ENCODE results near the gene SLITRK4.

The SLITRK4 gene, protein sequence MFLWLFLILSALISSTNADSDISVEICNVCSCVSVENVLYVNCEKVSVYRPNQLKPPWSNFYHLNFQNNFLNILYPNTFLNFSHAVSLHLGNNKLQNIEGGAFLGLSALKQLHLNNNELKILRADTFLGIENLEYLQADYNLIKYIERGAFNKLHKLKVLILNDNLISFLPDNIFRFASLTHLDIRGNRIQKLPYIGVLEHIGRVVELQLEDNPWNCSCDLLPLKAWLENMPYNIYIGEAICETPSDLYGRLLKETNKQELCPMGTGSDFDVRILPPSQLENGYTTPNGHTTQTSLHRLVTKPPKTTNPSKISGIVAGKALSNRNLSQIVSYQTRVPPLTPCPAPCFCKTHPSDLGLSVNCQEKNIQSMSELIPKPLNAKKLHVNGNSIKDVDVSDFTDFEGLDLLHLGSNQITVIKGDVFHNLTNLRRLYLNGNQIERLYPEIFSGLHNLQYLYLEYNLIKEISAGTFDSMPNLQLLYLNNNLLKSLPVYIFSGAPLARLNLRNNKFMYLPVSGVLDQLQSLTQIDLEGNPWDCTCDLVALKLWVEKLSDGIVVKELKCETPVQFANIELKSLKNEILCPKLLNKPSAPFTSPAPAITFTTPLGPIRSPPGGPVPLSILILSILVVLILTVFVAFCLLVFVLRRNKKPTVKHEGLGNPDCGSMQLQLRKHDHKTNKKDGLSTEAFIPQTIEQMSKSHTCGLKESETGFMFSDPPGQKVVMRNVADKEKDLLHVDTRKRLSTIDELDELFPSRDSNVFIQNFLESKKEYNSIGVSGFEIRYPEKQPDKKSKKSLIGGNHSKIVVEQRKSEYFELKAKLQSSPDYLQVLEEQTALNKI

DNA sequence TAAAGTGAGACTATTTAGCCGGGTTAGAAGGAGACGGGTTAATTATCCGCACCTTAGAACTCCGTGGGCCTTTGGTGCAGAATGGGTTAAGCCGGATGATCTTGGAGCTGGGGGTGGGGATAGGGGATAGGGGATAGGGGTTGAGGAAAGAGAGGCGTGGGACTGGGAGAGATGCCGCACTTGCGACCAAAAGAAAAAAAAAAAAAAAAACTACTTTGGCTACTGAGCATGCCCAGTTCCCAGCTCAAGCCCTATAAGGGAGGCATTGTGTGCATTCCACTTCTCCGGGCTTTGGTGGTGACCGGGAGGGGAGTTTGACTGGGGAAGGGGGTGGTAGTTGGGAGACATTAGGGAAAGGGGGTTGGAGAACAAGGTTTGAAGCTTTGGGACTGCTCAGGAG, at the start of gene SLITRK4:
SLITRK4 (minus strand) TSS at position 187 of the 400 bp plus-strand sequence. CDS start 4,993 bp downstream, outside the sequence.
- DNase-seq (ENCODE audit: low read depth, low spot score): no peak

DNA sequence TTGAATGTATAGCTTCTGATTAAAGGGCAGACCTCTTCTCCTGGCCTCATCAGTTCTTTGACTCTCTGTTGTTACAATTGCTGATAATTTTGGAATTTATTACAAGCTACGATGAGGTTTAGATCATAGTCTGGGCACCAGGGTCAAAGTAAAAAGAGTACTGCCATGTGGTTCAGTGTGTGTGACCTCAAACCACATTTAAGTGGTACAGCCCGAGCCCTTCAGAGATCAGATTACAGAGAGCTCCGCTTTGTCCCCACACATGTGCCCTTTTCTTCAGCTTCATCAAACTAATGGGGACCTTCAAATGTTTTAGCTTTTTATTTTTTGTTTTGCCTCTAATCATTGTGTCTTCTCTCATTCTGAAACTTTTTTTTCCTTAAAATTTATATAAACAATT, 47.6 kb upstream of the SLITRK4 start:
- no peak for DNase-seq (ENCODE audit: low read depth, low spot score)

DNA sequence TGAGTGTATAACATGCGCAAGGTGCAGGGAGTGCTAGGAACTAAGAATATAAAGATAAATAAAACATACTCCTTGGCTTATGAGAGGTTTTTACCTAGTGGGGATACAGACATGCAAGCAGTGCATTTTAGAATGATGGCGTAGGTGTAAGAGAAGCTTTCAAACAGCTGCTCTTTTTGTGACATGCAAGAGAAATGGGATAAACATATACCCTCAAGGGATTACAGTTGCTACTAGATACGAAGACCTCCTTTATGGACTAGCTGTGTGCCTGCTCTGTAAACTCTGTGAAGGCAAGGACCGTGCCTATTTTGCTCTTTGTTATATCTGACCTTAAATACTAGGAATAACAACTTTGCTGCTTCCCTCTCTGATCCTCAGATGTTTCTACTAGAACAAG, 39.0 kb upstream of the SLITRK4 start:
- no peak for DNase-seq (ENCODE audit: low read depth, low spot score)

DNA sequence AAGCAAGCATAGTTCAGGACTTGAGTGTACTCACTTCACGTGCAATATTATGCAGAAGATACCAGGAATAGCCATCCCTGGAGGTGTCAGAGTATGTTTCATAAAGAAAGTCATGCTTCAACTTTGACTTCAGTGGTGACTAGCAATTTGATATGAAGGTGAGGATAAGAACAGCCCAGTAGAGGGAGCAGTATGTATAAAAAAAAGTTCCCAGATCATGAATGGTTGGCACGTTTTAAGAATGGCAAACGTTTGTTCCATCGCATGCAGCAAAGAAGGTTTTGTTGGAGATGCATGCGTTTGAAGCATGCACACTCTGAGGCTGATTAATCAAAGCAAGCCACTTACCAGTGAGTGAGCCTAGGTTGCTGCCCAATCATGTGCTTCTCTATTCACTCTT, 33.5 kb upstream of the SLITRK4 start:
- DNase-seq (ENCODE audit: low read depth, low spot score): no peak

DNA sequence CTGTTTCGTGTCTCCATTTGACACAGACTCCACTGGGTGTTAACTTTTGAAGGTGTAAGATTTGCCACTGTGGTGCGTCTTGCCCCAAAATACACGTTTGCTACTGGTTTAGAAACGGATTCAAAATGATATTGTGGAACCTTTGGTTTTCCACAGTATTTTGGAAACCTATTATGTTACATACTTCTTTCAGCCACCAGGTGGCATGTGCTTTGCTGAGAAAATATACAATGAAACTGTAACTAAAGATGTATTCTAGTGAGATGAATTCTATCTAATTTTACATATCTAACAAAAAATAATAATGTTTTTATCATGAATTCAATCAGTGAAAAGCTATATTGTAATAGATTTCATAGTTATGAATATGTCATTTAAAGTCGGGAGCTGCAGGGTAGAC, 28.4 kb upstream of the SLITRK4 start:
- DNase-seq (ENCODE audit: low read depth, low spot score): peak; percentile 14

DNA sequence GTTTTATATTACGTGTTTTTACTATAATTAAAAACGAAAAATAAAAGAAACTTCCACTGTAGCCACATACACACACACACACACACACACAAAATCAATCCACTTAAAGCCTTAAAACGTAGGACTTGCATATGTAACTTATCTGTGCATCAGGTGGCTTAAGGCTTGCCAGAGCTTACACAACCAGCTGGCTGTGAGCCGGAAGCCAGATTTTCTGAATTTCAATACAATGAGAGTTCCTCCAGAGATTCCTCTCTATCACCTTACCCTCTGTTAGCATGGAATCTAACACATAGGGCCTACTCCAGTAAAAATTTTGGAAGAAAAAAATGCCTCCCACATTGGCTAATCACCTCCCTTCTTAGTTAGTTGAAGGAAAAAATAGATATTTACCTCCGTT, 27.9 kb upstream of the SLITRK4 start:
- no peak for DNase-seq (ENCODE audit: low read depth, low spot score)

DNA sequence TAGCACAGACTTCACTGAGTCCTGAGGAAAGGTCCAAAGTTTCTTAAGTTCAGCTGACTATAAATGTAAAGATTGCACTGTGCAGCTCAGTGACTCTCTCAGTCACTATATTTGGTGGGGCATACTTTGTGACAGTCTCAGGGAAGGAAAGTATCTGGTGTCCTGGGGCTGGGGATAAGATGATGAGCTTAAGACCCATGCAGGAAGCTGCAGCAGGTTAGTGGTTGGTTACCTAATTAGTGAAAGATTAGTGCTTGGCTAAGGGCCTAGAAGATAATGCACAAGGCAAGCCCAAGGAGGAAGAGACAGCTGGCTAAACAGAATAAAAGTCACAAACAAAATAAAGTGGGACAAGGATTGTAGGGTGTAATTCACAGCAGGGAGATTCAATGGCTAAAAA, 25.4 kb upstream of the SLITRK4 start:
- no peak for DNase-seq (ENCODE audit: low read depth, low spot score)

DNA sequence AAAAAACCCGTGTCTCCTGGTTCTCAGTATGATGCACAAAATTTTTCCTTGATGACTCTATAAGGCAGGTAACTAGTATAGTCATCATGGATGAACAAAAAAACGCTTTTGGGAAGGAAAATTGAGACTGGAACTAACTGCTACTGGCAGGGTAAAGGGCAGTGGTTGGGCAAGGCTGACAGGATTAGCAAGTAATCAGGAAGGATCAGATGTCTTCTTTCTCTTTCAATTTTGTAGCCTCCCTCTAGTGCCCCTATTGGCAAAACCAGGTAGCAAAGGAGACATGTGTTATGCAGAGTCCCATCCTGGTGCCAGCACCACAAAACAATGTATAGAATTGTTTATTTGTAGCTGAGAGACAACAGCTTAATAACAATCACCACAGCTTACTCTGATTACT, 12.8 kb upstream of the SLITRK4 start:
- no peak for DNase-seq (ENCODE audit: low read depth, low spot score)

DNA sequence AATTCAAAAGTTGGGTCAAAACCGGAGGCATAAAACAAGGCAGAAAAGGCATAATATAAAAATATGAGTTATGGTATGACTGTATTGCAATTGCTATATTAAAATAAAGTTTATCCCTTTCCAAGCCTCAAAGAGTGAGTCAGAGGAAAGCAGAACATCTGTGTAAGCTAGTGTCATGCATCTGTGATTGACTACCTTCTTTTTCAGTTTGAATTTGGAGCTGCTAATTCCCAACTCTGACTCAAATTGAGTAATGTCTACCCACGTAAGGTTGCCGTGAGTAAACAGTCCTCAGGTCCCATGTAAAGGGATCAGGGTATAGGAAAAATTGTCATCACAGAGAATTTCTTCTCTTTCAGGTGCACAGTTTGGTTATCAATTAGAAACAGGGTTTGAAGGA, 6.5 kb upstream of the SLITRK4 start:
- no peak for DNase-seq (ENCODE audit: low read depth, low spot score)

DNA sequence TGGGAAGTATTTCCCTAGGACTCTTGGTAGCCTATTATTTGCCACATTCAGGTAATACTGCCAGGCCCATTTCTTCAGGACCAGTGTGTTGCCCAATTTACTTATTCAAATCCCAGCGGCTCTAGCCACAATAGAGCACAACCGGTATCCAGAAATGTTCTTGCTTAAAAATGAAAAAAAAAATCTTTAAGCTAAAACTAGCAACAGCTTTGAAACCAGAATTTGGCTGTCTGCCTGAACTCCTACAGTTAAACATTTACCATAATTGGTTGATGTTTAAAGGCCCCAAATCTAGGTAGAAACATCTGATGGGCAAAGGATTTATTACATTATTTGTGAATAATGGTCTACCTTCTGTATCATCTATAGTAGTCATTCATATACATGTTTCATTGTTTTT, 930 bp upstream of the SLITRK4 start:
- DNase-seq (ENCODE audit: low read depth, low spot score): no peak

DNA sequence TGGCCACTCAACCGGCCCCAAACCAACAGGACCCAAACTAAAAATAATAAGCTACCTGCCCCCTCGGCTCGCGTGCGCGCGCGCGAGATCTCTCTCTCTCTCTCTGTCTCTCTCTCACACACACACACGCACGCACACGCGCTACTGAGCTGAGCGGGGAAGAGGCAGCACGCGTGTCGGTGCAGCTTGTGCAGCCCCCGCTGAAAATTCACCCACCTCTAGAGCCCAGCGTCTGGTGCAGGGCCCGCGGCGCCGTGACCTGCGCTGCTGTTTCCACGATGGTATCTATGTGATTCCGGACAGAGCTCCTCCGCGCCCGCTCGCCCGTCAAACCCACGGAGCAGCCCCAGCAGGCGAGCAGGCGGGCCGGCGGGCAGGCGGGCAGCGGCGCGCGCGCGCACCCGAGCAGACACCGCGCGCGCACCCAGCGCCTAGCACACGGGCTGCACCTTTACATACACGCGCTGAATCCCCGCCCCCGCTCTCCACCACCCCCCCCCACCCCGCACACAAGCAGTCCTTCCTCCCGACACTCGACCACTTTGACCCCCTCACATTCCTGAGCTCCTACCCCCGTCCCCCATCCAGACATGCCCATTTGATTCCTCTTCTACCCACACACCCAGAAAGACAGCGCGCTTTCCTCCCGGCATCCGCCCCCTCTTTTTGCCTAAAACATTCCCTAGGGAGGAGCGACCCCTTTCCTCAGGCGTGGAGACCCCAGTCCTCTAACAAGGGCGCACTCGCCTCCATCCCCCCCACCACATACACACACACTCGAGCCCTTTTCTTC, 1.0 kb downstream of the SLITRK4 start:
- no peak for DNase-seq (ENCODE audit: low read depth, low spot score)

DNA sequence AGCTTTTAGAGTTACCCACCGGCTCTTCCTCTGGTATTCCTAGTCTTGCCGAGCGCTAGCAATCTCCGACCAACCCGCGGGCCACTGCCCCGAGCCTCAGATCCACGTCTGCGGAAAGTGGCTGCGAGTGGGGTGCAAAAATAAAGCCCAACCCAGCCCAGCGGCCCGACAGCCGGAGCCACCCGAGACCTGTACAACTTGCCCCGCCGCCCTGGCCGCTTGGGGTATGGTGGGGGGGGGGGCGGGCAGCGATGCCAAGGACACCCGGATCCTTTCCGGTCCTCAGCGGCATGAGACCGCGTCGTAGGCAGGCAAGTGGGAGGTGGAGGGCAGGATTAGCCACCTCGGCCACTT, 1.6 kb downstream of the SLITRK4 start:
- no peak for DNase-seq (ENCODE audit: low read depth, low spot score)

DNA sequence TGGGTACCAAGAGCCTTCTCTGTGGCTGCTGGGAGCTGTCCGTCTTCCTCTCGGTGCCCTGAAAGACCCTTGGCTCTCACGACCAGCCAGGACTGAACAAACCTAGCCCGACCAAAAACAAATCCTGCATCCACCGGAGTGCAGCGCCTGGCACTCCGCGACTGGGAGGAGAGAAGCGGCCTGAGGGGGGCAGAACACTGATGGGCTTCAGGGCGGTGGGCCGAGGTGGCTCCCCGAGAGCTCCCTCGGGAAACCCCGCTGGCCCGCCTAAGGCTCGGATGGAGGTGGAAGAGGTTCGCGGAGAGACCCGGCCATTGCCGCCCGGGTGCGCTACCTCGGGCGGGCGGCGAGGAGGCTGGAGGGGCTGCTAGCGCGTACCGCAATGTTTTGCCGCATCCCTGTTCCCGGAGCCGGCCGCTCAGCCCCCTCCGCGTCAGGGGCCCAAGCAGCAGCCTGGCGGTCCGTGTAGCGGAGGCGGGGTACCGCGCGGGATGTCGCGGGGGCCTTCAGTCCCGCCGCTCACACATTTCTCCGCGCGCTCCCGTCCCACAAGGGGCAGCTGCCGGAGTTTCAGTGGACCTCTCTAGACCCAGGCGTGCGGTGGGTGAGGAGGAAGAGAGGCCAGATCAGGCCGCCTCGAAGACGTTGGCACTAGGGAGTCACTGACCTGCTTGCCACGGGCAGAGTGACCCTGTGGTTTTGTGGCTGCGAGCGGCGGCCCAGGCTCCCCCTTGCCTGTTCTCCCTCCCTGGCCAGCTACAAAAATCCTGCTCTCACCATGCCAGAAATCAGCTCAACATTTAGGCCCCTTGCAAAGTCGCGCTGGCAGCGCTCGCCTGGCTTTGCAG, 2.2 kb downstream of the SLITRK4 start:
- no peak for DNase-seq (ENCODE audit: low read depth, low spot score)

DNA sequence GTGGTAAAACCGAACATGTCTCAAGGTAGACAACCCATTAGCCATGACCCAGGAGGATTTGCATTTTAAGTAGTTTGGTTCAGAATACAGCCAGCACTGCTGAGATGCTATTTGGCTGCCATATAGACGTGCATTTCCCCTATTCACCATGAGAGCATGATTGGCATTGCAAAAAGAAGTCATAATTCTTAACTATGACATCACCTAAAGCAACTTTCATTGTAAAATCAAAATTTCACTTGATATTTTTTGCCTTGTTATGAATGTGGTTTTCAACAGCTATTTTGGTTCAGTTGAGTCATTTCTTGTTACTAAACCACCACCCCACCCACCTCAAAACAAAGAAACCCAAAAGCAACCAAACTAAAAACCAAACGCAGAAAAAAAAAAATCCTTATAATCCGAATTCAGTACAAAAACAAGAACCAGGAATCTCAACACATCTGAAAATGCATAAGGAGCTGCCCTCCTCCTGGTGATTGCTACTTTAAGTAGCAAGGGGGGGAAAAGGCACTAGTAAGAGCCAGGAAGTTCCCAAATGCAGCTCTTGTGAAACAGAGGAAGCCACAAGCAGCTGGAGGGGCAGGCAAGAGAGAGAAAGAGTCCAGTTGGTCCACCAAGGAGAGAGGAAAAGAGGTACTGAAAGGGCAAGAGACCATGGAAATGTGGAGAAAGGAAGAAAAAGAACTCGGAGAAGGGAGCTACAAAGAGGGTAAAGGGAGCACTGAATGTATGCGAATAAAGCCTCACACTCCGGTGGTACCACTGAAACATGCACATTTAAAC, 3.1 kb downstream of the SLITRK4 start:
- no peak for DNase-seq (ENCODE audit: low read depth, low spot score)

DNA sequence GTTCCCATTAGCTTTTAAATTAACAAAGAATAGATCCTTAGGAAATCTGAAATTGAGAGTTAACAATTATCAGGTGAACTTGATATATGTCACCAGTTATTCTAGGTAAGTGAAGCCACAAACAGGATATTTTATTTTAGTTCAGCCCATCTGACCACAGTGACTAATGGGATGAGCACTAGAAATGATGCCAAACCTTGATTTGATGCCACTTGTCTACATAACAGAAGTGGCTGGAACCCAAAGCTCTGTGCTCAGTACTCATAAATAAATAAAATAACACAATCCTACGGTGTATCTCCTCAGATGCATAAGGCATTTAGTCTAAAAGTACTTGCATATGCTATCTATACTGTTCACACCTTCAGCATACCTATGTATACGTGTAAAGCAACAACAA, 12.2 kb downstream of the SLITRK4 start:
- no peak for DNase-seq (ENCODE audit: low read depth, low spot score)

DNA sequence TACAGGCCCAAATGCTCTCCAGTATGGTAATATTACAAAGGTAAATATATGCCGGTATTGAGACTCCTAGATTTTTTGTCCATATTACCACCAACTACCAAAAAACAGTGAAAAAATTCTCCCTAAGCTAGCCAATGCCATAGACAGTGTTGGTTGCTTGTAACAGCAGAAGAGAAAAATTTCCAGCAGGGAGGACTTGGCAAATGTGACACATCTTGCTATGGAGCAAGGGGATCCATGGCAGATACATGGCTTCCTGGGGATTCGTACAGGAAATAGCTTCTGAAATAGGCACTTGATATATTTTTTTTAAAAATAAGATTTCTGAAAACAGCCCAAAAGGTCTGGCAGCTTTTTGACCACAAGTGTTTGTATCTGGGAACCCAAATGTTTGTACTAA, 14.6 kb downstream of the SLITRK4 start:
- no peak for DNase-seq (ENCODE audit: low read depth, low spot score)

DNA sequence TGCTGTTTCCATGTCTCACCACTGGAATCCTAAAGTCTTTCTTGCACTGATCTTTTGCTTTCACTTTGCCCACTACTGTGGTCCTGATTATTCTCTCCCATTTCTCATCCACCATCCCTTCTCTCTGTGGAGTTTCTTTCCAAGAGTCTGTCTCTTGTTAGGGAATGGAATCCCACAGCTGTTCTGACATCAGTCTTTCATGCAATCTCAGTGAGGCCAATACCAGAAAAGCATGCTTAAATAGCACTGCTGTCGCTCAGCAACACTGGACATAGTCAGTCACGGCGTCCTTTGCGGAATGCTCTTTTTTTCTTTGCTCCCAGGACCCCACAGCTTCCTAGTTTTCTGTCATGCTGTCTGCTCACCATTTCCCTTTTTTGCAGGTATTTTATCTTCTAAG, 20.1 kb downstream of the SLITRK4 start:
- DNase-seq (ENCODE audit: low read depth, low spot score): no peak

DNA sequence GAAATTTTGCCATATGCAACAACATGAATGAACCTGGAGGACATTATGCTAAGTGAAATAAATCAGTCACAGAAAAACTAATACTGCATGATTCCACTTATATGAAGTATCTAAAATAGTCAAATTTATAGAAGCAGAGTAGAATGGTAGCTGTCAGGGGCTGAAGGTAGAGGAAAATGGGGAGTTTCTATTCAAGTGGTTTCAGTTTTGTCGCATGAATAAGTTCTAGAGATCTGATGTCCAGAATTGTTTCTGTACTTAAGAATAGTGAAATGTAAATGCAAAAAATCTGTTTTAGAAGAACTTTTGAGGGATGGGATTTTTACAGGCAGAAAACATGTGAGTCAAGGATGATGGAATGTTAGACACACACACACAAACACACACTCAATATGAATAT, 34.1 kb downstream of the SLITRK4 start:
- DNase-seq (ENCODE audit: low read depth, low spot score): no peak

DNA sequence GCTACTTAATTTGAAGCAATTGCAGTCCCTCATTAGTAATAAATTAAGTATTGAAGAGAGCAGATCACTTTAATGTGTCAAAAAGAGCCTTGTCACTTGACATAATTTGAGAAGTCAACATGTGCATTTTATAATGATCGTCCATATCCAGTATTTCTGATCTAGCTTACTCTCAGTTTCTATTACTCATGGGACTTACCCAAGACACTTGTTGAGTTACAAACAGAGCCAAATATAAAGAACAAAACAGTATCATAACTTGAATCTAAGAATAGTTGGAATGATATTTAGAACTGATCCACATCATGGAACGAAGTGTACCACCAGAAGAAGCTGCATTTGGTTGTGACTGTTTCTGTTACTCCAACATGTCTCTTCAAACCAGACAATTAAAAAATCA, 54.7 kb downstream of the SLITRK4 start:
- DNase-seq (ENCODE audit: low read depth, low spot score): no peak

DNA sequence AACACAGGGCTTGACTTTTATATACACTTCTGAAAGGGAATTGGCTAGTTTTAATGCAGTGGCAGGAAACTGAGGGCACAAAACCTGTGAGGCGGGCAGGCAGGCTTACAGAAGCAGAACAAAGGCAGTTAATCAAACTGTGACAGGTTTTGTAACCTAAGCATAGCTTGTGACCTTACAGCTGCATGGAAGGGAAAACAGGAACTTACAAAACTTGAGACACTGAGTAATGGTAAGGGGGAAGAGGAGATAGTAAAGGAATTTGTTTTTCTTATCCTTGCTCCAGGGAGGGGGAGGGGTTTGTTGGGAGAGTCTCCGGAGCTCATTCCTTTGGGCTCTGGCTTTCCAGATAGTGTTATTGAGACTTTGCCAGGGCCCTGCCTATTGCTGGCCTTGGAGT, 55.6 kb downstream of the SLITRK4 start:
- DNase-seq (ENCODE audit: low read depth, low spot score): no peak
